HepG2 (cell line): ENCODE measurements around the gene L3MBTL1. TPM values are rescaled to one million over a fixed set of nuclear protein-coding genes. Genes with fewer than 3 reads are reported as not detected.

Experiments used
- ATAC-seq: fragments of 200-7000 bp; cut with Tn5 transposase; 3 replicates; pipeline ENCODE4 v1.9.1; 2020; ENCODE audit warnings: mild to moderate bottlenecking, moderate library complexity
- BruUV-seq: library from RNA; stranded (reverse); fragments of 400-500 nt; replicated peaks from 2 replicates; lab custom pipeline; 2021; lab: Mats Ljungman, UMichigan
- CTCF ChIA-PET: fragments of 300-600 bp; formaldehyde crosslinking; extraction: SDS; loops from one replicate; lab custom pipeline; 2021; ENCODE audit warnings: low total read pairs, inconsistent platforms, low intra/inter-chr PET ratio; lab: Yijun Ruan, JAX
- POLR2A ChIA-PET: fragments of 350-600 bp; sonication (Branson Sonifier 250); formaldehyde crosslinking; loops from one replicate; lab custom pipeline; 2020; ENCODE audit warnings: antibody characterized with exemption, inconsistent platforms; lab: Yijun Ruan, JAX
- DNase-seq: peaks from one replicate; pipeline ENCODE4 v3.0.0-alpha.2; 2015; ENCODE audit warnings: low spot score
- FAIRE-seq: peaks from 3 replicates; lab custom pipeline; 2011; peaks lifted over from hg19 to GRCh38; lab: Jason Lieb, UNC
- H2AFZ ChIP-seq: one replicate; pipeline ENCODE4 v1.6.1; 2011; ENCODE audit warnings: low read length, inconsistent platforms
- H3K27ac ChIP-seq: fragments of 300-600 bp; 3 replicates; pipeline ENCODE4 v1.8.0; 2011; ENCODE audit warnings: mixed run types, mild to moderate bottlenecking, mixed read lengths, low read length, inconsistent platforms; ENCODE audit not compliant: insufficient read depth; ENCODE audit errors: extremely low read length
- H3K27me3 ChIP-seq, 2 experiments: fragments of 200-600 bp in 1 of 2; 2 replicates in 1 of 2; 3 replicates in 1 of 2; pipeline versions ENCODE4 v1.6.0 to v1.8.0; 2011; ENCODE audit warnings: low read length in 2 of 2, mild to moderate bottlenecking in 2 of 2, moderate library complexity in 2 of 2, inconsistent platforms in 1 of 2; ENCODE audit not compliant: insufficient read depth in 2 of 2, control insufficient read depth in 1 of 2
- H3K36me3 ChIP-seq, 2 experiments: fragments of 200-600 bp in 1 of 2; replicated peaks in 1 of 2; 2 replicates in 1 of 2; 3 replicates in 1 of 2; pipeline versions ENCODE4 v1.5.1 to v1.8.0; 2011; ENCODE audit warnings: low read length in 2 of 2, inconsistent platforms in 1 of 2; ENCODE audit not compliant: insufficient read depth in 2 of 2, control insufficient read depth in 1 of 2
- H3K4me1 ChIP-seq: 2 replicates; pipeline ENCODE4 v1.5.1; 2012; ENCODE audit warnings: low read length, inconsistent platforms; ENCODE audit not compliant: insufficient read depth
- H3K4me2 ChIP-seq: 2 replicates; pipeline ENCODE4 v1.6.0; 2011; ENCODE audit warnings: low read depth, low read length, inconsistent platforms
- H3K4me3 ChIP-seq, 3 experiments: fragments of 200-600 bp in 1 of 3; sonication (generic), shearing (Covaris generic) in 1 of 3; replicated peaks in 1 of 3; 2 replicates each; pipeline ENCODE4 v1.5.1; 2011 to 2016; ENCODE audit warnings: low read length in 3 of 3, inconsistent platforms in 2 of 3, low read depth in 2 of 3, mild to moderate bottlenecking in 2 of 3, control low read depth in 1 of 3, mixed read lengths in 1 of 3; ENCODE audit not compliant: insufficient read depth in 1 of 3
- H3K79me2 ChIP-seq: one replicate; pipeline ENCODE4 v1.6.1; 2011; ENCODE audit warnings: low read length, inconsistent platforms; ENCODE audit not compliant: insufficient read depth
- H3K9ac ChIP-seq: 2 replicates; pipeline ENCODE4 v1.6.0; 2011; ENCODE audit warnings: mild to moderate bottlenecking, low read depth, low read length, inconsistent platforms; ENCODE audit not compliant: insufficient read depth
- H3K9me3 ChIP-seq: 2 replicates; pipeline ENCODE4 v1.5.1; 2012; ENCODE audit warnings: mild to moderate bottlenecking, low read length
- H4K20me1 ChIP-seq: 2 replicates; pipeline ENCODE4 v1.6.0; 2011; ENCODE audit warnings: inconsistent platforms, mild to moderate bottlenecking, low read length, moderate library complexity; ENCODE audit not compliant: insufficient read depth
- ATRX ChIP-seq: sonication (generic); formaldehyde crosslinking; IDR thresholded peaks from 2 replicates; pipeline ENCODE4 v1.4.0; 2020; ENCODE audit warnings: missing genetic modification reagents, borderline replicate concordance
- FIP1L1 ChIP-seq: fragments of 200-400 bp; formaldehyde crosslinking; IDR thresholded peaks from 2 replicates; pipeline ENCODE4 v1.6.1; 2018; ENCODE audit warnings: low read depth, mild to moderate bottlenecking, low read length, moderate library complexity, borderline replicate concordance; ENCODE audit not compliant: insufficient read depth
- FOXC1 ChIP-seq: sonication (generic); formaldehyde crosslinking; IDR thresholded peaks from 2 replicates; pipeline ENCODE4 v1.8.0; 2022; ENCODE audit warnings: mild to moderate bottlenecking, missing genetic modification reagents, borderline replicate concordance
- JUN ChIP-seq: sonication (generic); formaldehyde crosslinking; IDR thresholded peaks from 2 replicates; pipeline ENCODE4 v1.4.0; 2020; ENCODE audit warnings: mild to moderate bottlenecking, missing genetic modification reagents
- KDM4B ChIP-seq: sonication (generic); formaldehyde crosslinking; IDR thresholded peaks from 2 replicates; pipeline ENCODE4 v1.4.0; 2020; ENCODE audit warnings: missing genetic modification reagents
- REL ChIP-seq: sonication (generic); formaldehyde crosslinking; conservative IDR thresholded peaks from 2 replicates; pipeline ENCODE4 v1.8.0; 2022; ENCODE audit warnings: mild to moderate bottlenecking, missing genetic modification reagents, moderate library complexity
- TRIM24 ChIP-seq: sonication (generic); formaldehyde crosslinking; IDR thresholded peaks from 2 replicates; pipeline ENCODE4 v1.8.0; 2022; ENCODE audit warnings: mild to moderate bottlenecking, missing genetic modification reagents
- XBP1 ChIP-seq: sonication (generic); formaldehyde crosslinking; IDR thresholded peaks from 2 replicates; pipeline ENCODE4 v1.5.0; 2020; ENCODE audit warnings: missing genetic modification reagents
- ZNF543 ChIP-seq: sonication (generic); formaldehyde crosslinking; IDR thresholded peaks from 2 replicates; pipeline ENCODE4 v1.4.0; 2020; ENCODE audit warnings: mild to moderate bottlenecking, missing genetic modification reagents
- in situ Hi-C: cut with HindIII; loops from 2 replicates; pipeline ENCODE4 v1.10.0; 2017; ENCODE audit warnings: low pct_unique_long_range_greater_than_20kb; ENCODE audit not compliant: extremely low pct_ligation_motif_present
- intact Hi-C: fragments of 100-400 bp; cut with micrococcal nuclease; formaldehyde crosslinking; loops from one replicate; pipeline ENCODE4 v1.10.0; 2022; ENCODE audit not compliant: unreplicated experiment
- polyA plus RNA-seq, 8 experiments: library from polyadenylated mRNA; depleted of rRNA in 3 of 8; stranded (reverse) in 7 of 8; unstranded in 1 of 8; fragments of >200 nt; fragmentation: Illumina TruSeq in 4 of 8; extraction: Trizol in 4 of 8; gene quantifications; 2 replicates each; pipeline versions ENCODE4 v1.2.1 to v1.2.3, GENCODE V29; 2011 to 2016; ENCODE audit warnings: low read depth in 4 of 8, missing spikeins in 1 of 8, mixed read lengths in 1 of 8; ENCODE audit not compliant: insufficient read depth in 1 of 8
- total RNA-seq, 5 experiments: library from RNA; depleted of rRNA; stranded (reverse); fragments of >200 nt; fragmentation: Illumina TruSeq; extraction: Trizol; gene quantifications; 2 replicates each; pipeline ENCODE4 v1.2.3, GENCODE V29; 2016; ENCODE audit warnings: low read depth in 1 of 5
- TF ChIP-seq, protein P1 (sequence below): sonication (generic); formaldehyde crosslinking; IDR thresholded peaks from 2 replicates; pipeline ENCODE4 v1.4.0; 2020; ENCODE audit warnings: missing genetic modification reagents, mild to moderate bottlenecking, borderline replicate concordance

L3MBTL1 gene
- total and polyA plus RNA-seq, 2 of the 13 experiments (the other 11 are each of a cell fraction or from before 2014, with no cell fraction given), result 9.0 to 17.8 TPM

DNA sequence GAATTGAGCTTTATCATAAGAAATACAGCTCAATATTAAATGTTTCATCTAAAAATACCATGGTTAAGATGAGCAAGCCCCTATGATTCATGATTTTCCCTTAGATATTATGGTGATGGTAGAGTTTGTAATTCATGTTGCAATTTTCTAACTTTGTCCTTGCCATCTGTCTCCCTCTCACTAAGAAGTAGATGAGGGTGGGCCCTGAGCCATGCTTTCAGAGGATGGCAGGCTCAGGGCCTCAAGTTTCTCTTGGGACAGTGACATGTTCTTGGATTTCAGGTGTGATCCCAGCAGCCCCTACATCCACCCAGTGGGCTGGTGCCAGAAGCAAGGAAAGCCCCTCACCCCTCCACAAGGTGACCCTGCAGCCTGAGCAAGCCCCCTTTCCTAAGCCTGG is 25.6 kb downstream of the L3MBTL1 start:
- Histone ChIP-seq H3K36me3 (peaks cover 0 to 4% of the 10 kb centered on the region in 2 experiments; a peak in 1 of 5 replicates), H2AFZ (no peak overlapping the region), H3K27me3 (no peaks in the 10 kb centered on the region; a peak in 1 of 5 replicates), H3K9me3 (no peaks in the 10 kb centered on the region), H4K20me1 (no peaks in the 10 kb centered on the region), H3K4me1 (peaks cover 54% of the 10 kb centered on the region), H3K4me2 (no peak overlapping the region), H3K9ac (no peak overlapping the region), H3K27ac (no peak overlapping the region), H3K79me2 (no peaks in the 10 kb centered on the region), H3K4me3 (no peak overlapping the region)
- POLR2A ChIA-PET, result interaction anchor here (1.0 to 2.6 kb wide), 2 partner anchors 25 to 74 kb away, joined by 3 to 9 read pairs; partner anchors contain the start of gene SGK2
- ATAC-seq, result no peak
- in situ Hi-C loops (no loop called here), intact Hi-C loops (no loop called here)
- no peak for DNase-seq
- no peak for TF ChIP-seq KDM4B (CRISPR knock-in tag)
- TF ChIP-seq FIP1L1, result no peak
- TF ChIP-seq TRIM24 (CRISPR knock-in tag), result no peak
- TF ChIP-seq, protein P1, sequence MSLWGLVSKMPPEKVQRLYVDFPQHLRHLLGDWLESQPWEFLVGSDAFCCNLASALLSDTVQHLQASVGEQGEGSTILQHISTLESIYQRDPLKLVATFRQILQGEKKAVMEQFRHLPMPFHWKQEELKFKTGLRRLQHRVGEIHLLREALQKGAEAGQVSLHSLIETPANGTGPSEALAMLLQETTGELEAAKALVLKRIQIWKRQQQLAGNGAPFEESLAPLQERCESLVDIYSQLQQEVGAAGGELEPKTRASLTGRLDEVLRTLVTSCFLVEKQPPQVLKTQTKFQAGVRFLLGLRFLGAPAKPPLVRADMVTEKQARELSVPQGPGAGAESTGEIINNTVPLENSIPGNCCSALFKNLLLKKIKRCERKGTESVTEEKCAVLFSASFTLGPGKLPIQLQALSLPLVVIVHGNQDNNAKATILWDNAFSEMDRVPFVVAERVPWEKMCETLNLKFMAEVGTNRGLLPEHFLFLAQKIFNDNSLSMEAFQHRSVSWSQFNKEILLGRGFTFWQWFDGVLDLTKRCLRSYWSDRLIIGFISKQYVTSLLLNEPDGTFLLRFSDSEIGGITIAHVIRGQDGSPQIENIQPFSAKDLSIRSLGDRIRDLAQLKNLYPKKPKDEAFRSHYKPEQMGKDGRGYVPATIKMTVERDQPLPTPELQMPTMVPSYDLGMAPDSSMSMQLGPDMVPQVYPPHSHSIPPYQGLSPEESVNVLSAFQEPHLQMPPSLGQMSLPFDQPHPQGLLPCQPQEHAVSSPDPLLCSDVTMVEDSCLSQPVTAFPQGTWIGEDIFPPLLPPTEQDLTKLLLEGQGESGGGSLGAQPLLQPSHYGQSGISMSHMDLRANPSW, result no peak
- no peak for TF ChIP-seq ATRX (CRISPR knock-in tag)
- TF ChIP-seq XBP1 (CRISPR knock-in tag), result no peak
- TF ChIP-seq JUN (CRISPR knock-in tag), result no peak
- TF ChIP-seq ZNF543, result no peak
- TF ChIP-seq REL (CRISPR knock-in tag), result no peak
- TF ChIP-seq FOXC1 (CRISPR knock-in tag), result no peak
- no peak for FAIRE-seq
- no TSS peak for BruUV-seq
- CTCF ChIA-PET, result no interaction called here
